Activated B cell treated with CpG ODN at 0.5 μM for 24 hours (primary cell): Measurements from ENCODE around the gene HOXB7. TPM values are rescaled to one million over a fixed set of nuclear protein-coding genes. Genes with fewer than 3 reads are reported as not detected.

Experiments
- ATAC-seq: fragments of 200-7000 bp; cut with Tn5 transposase; one replicate; pipeline ENCODE4 v1.10.0; 2021; ENCODE audit warnings: low read depth, mild to moderate bottlenecking, moderate library complexity
- CTCF ChIA-PET: fragments of 350-600 bp; sonication (Branson Sonifier 250); formaldehyde crosslinking; loops from one replicate; lab custom pipeline; 2021; ENCODE audit warnings: antibody characterized with exemption; lab: Charles Lee
- POLR2A ChIA-PET: fragments of 350-600 bp; sonication (Branson Sonifier 250); formaldehyde crosslinking; loops from one replicate; lab custom pipeline; 2021; ENCODE audit warnings: antibody characterized with exemption; lab: Charles Lee
- DNase-seq: peaks from one replicate; pipeline ENCODE4 v3.0.0; 2022
- H3K27ac Mint-ChIP-seq: one replicate; pipeline ENCODE4 v1.8.0; 2020; ENCODE audit warnings: mixed read lengths
- H3K27me3 Mint-ChIP-seq: one replicate; pipeline ENCODE4 v1.8.0; 2021; ENCODE audit warnings: mixed read lengths
- H3K36me3 Mint-ChIP-seq: one replicate; pipeline ENCODE4 v1.8.0; 2021; ENCODE audit warnings: low read depth, mixed read lengths
- H3K4me1 Mint-ChIP-seq: one replicate; pipeline ENCODE4 v1.8.0; 2021; ENCODE audit warnings: mixed read lengths
- H3K4me3 Mint-ChIP-seq: one replicate; pipeline ENCODE4 v1.8.0; 2020; ENCODE audit warnings: mild to moderate bottlenecking, mixed read lengths
- H3K9me3 Mint-ChIP-seq: one replicate; pipeline ENCODE4 v1.8.0; 2020; ENCODE audit warnings: mixed read lengths
- intact Hi-C: fragments of 100-400 bp; cut with micrococcal nuclease; formaldehyde crosslinking; loops from one replicate; pipeline ENCODE4 v1.15.1; 2024
- total RNA-seq: library from RNA; stranded (reverse); gene quantifications from 2 replicates; pipeline ENCODE4 v1.2.3, GENCODE V29; 2022
- TF ChIP-seq, protein P1 (sequence below): fragments of 200-600 bp; IDR thresholded peaks from one replicate; pipeline ENCODE4 v1.8.0; 2022; ENCODE audit warnings: antibody characterized with exemption, mild to moderate bottlenecking

Gene HOXB7
- total RNA-seq, 1 donor from 2014 or later = 0.60 TPM

GRCh38 chr17:48615047-48615962 is 4.5 kb upstream of the HOXB7 start, which contains the start of gene HOXB8:
Gene HOXB8, minus strand, starts transcription at chr17:48615292. Its CDS starts 588 bp downstream, at chr17:48614704.
- DNase-seq (no peak), ATAC-seq (no peak)
- TF ChIP-seq, protein P1, sequence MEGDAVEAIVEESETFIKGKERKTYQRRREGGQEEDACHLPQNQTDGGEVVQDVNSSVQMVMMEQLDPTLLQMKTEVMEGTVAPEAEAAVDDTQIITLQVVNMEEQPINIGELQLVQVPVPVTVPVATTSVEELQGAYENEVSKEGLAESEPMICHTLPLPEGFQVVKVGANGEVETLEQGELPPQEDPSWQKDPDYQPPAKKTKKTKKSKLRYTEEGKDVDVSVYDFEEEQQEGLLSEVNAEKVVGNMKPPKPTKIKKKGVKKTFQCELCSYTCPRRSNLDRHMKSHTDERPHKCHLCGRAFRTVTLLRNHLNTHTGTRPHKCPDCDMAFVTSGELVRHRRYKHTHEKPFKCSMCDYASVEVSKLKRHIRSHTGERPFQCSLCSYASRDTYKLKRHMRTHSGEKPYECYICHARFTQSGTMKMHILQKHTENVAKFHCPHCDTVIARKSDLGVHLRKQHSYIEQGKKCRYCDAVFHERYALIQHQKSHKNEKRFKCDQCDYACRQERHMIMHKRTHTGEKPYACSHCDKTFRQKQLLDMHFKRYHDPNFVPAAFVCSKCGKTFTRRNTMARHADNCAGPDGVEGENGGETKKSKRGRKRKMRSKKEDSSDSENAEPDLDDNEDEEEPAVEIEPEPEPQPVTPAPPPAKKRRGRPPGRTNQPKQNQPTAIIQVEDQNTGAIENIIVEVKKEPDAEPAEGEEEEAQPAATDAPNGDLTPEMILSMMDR = no peak
- peak within 1 kb of the TSS; percentile 44 for H3K4me3 Mint-ChIP-seq
- peaks cover 50% of the 10 kb centered on the region for H3K4me1 Mint-ChIP-seq
- POLR2A ChIA-PET = interaction anchor here (0.6 to 1.4 kb wide), 3 partner anchors 22 to 293 kb away, joined by 3 to 7 read pairs (median 5); partner anchors contain the start of gene HOXB5
- intact Hi-C loops = loop anchor here (10.0 kb wide), 2 partner anchors 379 to 771 kb away; partner anchors contain the start of genes IGF2BP1 and SCRN2
- CTCF ChIA-PET = interaction anchor here (1.0 to 2.7 kb wide), 6 partner anchors 16 to 352 kb away, joined by 3 to 27 read pairs (median 3); partner anchors contain the start of gene HOXB5
- H3K36me3 Mint-ChIP-seq = peaks cover 7% of the 10 kb centered on the region
- peaks cover 57% of the 10 kb centered on the region for H3K27me3 Mint-ChIP-seq
- H3K9me3 Mint-ChIP-seq = no peaks in the 10 kb centered on the region
- peak within 1 kb of the TSS; percentile 36 for H3K27ac Mint-ChIP-seq

DNA sequence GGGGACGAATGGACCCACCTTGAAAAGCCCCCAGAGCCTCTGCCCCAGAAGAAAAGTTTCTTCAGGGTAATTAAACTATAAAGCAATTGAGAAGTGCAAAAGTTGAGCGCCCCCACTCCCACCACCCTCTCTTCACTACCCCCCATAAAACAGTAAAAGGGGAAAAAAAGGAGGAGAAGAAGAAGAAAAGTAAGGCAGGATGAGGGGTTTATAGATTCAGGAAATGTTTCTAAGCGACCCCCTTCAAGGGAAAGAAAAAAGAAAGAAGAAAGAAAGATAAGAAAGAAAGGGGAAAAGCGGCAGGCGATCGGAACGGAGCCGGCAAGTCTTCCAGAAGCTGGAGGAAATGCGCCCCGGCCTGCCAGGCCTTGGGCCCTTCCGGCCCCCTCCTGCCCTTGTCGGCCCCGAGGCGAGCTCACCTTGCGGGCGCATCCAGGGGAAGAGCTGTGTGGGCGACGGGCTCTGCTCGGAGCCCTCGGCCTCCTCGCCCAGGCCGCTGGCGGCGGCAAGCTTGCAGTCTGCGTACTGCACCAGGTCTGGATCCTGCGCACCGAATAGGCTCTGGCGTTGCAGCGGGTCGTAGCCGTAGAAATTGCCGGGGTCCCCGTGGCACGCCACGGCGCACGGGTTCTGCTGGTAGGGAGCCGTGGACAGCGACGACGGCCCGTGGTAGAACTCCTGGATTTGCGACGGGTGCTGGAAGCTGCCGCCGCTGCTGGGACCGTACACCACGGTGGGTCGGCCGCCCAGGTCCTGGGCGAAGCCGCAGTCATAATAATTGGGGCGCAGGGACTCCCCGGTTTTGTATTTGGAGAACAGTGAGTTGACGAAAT is 3.3 kb upstream of the HOXB7 start:
- ChIA-PET CTCF (interaction anchor here (1.1 to 2.7 kb wide), 3 partner anchors 18 to 111 kb away, joined by 4 to 27 read pairs (median 6); partner anchors contain the start of gene HOXB5), POLR2A (interaction anchor here (0.7 to 1.4 kb wide), 2 partner anchors 21 to 25 kb away, joined by 5 to 6 read pairs; partner anchors contain the start of gene HOXB5)
- Mint-ChIP-seq H3K27me3 (peaks cover 56% of the 10 kb centered on the region), H3K27ac (peak overlapping the region; percentile 18), H3K4me1 (peaks cover 49% of the 10 kb centered on the region), H3K36me3 (peaks cover 7% of the 10 kb centered on the region), H3K9me3 (no peaks in the 10 kb centered on the region), H3K4me3 (peak overlapping the region; percentile 46)
- intact Hi-C loops = loop anchor here (1.0 to 10.0 kb wide), 6 partner anchors 17 to 769 kb away; partner anchors contain the start of genes IGF2BP1 and SCRN2
- TF ChIP-seq, protein P1 = no peak
- peak; percentile 47 for DNase-seq
- no peak for ATAC-seq

GRCh38 chr17:48612854-48613691 is 2.3 kb upstream of the HOXB7 start:
- POLR2A ChIA-PET = interaction anchor here (0.6 to 1.0 kb wide), 11 partner anchors 12 to 1546 kb away, joined by 3 to 13 read pairs (median 4); partner anchors contain the start of genes HOXB9 and NFE2L1

More at GRCh38 chr17:48612854-48613691, 2.3 kb upstream of the HOXB7 start:
- H3K27ac Mint-ChIP-seq = peak overlapping the region; percentile 66
- intact Hi-C loops = loop anchor here (1.0 to 10.0 kb wide), 6 partner anchors 16 to 768 kb away; partner anchors contain the start of genes IGF2BP1 and SCRN2
- peaks cover 7% of the 10 kb centered on the region for H3K36me3 Mint-ChIP-seq
- TF ChIP-seq, protein P1 = no peak
- DNase-seq (peak; percentile 57), ATAC-seq (peak; percentile 68)
- CTCF ChIA-PET = interaction anchor here (0.6 to 2.7 kb wide), 13 partner anchors 9 to 539 kb away, joined by 3 to 27 read pairs (median 3); partner anchors contain the start of gene HOXB5
- peaks cover 51% of the 10 kb centered on the region for H3K27me3 Mint-ChIP-seq
- H3K4me1 Mint-ChIP-seq = peaks cover 40% of the 10 kb centered on the region
- H3K4me3 Mint-ChIP-seq = peak overlapping the region; percentile 81
- no peaks in the 10 kb centered on the region for H3K9me3 Mint-ChIP-seq
